HepG2 (cell line): Measurements from ENCODE around the gene MAN2C1. TPM values are rescaled to one million over a fixed set of nuclear protein-coding genes. Genes with fewer than 3 reads are reported as not detected.

Source experiments
- ATAC-seq: fragments of 200-7000 bp; cut with Tn5 transposase; 3 replicates; pipeline ENCODE4 v1.9.1; 2020; ENCODE audit warnings: mild to moderate bottlenecking, moderate library complexity
- BruUV-seq: library from RNA; stranded (reverse); fragments of 400-500 nt; replicated peaks from 2 replicates; lab custom pipeline; 2021; lab: Mats Ljungman, UMichigan
- CTCF ChIA-PET: fragments of 300-600 bp; formaldehyde crosslinking; extraction: SDS; loops from one replicate; lab custom pipeline; 2021; ENCODE audit warnings: low total read pairs, inconsistent platforms, low intra/inter-chr PET ratio; lab: Yijun Ruan, JAX
- POLR2A ChIA-PET: fragments of 350-600 bp; sonication (Branson Sonifier 250); formaldehyde crosslinking; loops from one replicate; lab custom pipeline; 2020; ENCODE audit warnings: antibody characterized with exemption, inconsistent platforms; lab: Yijun Ruan, JAX
- DNase-seq: peaks from one replicate; pipeline ENCODE4 v3.0.0-alpha.2; 2015; ENCODE audit warnings: low spot score
- FAIRE-seq: peaks from 3 replicates; lab custom pipeline; 2011; peaks lifted over from hg19 to GRCh38; lab: Jason Lieb, UNC
- H2AFZ ChIP-seq: one replicate; pipeline ENCODE4 v1.6.1; 2011; ENCODE audit warnings: low read length, inconsistent platforms
- H3K27ac ChIP-seq: fragments of 300-600 bp; 3 replicates; pipeline ENCODE4 v1.8.0; 2011; ENCODE audit warnings: mixed run types, mild to moderate bottlenecking, mixed read lengths, low read length, inconsistent platforms; ENCODE audit not compliant: insufficient read depth; ENCODE audit errors: extremely low read length
- H3K27me3 ChIP-seq, 2 experiments: fragments of 200-600 bp in 1 of 2; 2 replicates in 1 of 2; 3 replicates in 1 of 2; pipeline versions ENCODE4 v1.6.0 to v1.8.0; 2011; ENCODE audit warnings: low read length in 2 of 2, mild to moderate bottlenecking in 2 of 2, moderate library complexity in 2 of 2, inconsistent platforms in 1 of 2; ENCODE audit not compliant: insufficient read depth in 2 of 2, control insufficient read depth in 1 of 2
- H3K36me3 ChIP-seq, 2 experiments: fragments of 200-600 bp in 1 of 2; replicated peaks in 1 of 2; 2 replicates in 1 of 2; 3 replicates in 1 of 2; pipeline versions ENCODE4 v1.5.1 to v1.8.0; 2011; ENCODE audit warnings: low read length in 2 of 2, inconsistent platforms in 1 of 2; ENCODE audit not compliant: insufficient read depth in 2 of 2, control insufficient read depth in 1 of 2
- H3K4me1 ChIP-seq: 2 replicates; pipeline ENCODE4 v1.5.1; 2012; ENCODE audit warnings: low read length, inconsistent platforms; ENCODE audit not compliant: insufficient read depth
- H3K4me2 ChIP-seq: 2 replicates; pipeline ENCODE4 v1.6.0; 2011; ENCODE audit warnings: low read depth, low read length, inconsistent platforms
- H3K4me3 ChIP-seq, 3 experiments: fragments of 200-600 bp in 1 of 3; sonication (generic), shearing (Covaris generic) in 1 of 3; replicated peaks in 1 of 3; 2 replicates each; pipeline ENCODE4 v1.5.1; 2011 to 2016; ENCODE audit warnings: low read length in 3 of 3, inconsistent platforms in 2 of 3, low read depth in 2 of 3, mild to moderate bottlenecking in 2 of 3, control low read depth in 1 of 3, mixed read lengths in 1 of 3; ENCODE audit not compliant: insufficient read depth in 1 of 3
- H3K79me2 ChIP-seq: one replicate; pipeline ENCODE4 v1.6.1; 2011; ENCODE audit warnings: low read length, inconsistent platforms; ENCODE audit not compliant: insufficient read depth
- H3K9ac ChIP-seq: 2 replicates; pipeline ENCODE4 v1.6.0; 2011; ENCODE audit warnings: mild to moderate bottlenecking, low read depth, low read length, inconsistent platforms; ENCODE audit not compliant: insufficient read depth
- H3K9me3 ChIP-seq: 2 replicates; pipeline ENCODE4 v1.5.1; 2012; ENCODE audit warnings: mild to moderate bottlenecking, low read length
- H4K20me1 ChIP-seq: 2 replicates; pipeline ENCODE4 v1.6.0; 2011; ENCODE audit warnings: inconsistent platforms, mild to moderate bottlenecking, low read length, moderate library complexity; ENCODE audit not compliant: insufficient read depth
- ATF4 ChIP-seq, 2 experiments: fragments of 450-650 bp in 1 of 2; sonication (generic) in 1 of 2; formaldehyde crosslinking; IDR thresholded peaks; 2 replicates each; pipeline versions ENCODE4 v1.5.0 to v1.8.0; 2020 to 2022; ENCODE audit warnings: mild to moderate bottlenecking in 1 of 2, missing genetic modification reagents in 1 of 2
- BCL6 ChIP-seq: IDR thresholded peaks from 2 replicates; pipeline ENCODE4 v1.6.1; 2016; ENCODE audit warnings: missing genetic modification reagents, missing compliant biosample characterization
- CEBPB ChIP-seq: IDR thresholded peaks from 2 replicates; pipeline ENCODE4 v1.6.1; 2011; ENCODE audit warnings: low read depth, low read length, improper control_type of control experiment, borderline replicate concordance
- CEBPG ChIP-seq: IDR thresholded peaks from 2 replicates; pipeline ENCODE4 v1.6.1; 2016
- DZIP1 ChIP-seq: sonication (generic); formaldehyde crosslinking; IDR thresholded peaks from 2 replicates; pipeline ENCODE4 v1.5.0; 2020; ENCODE audit warnings: mild to moderate bottlenecking, missing genetic modification reagents
- EP300 ChIP-seq, 3 experiments: sonication (generic) in 1 of 3; formaldehyde crosslinking in 1 of 3; IDR thresholded peaks; 2 replicates each; pipeline versions ENCODE4 v1.5.1 to v1.6.1; 2011 to 2020; ENCODE audit warnings: low read depth in 2 of 3, low read length in 2 of 3, borderline replicate concordance in 1 of 3, improper control_type of control experiment in 1 of 3, mild to moderate bottlenecking in 1 of 3, missing genetic modification reagents in 1 of 3, moderate library complexity in 1 of 3
- FOXK1 ChIP-seq: sonication (generic); formaldehyde crosslinking; IDR thresholded peaks from 2 replicates; pipeline ENCODE4 v1.4.0; 2020; ENCODE audit warnings: low read depth, missing genetic modification reagents, borderline replicate concordance
- NR2F6 ChIP-seq, 2 experiments: IDR thresholded peaks; 2 replicates each; pipeline ENCODE4 v1.6.1; 2016; ENCODE audit warnings: antibody characterized with exemption in 1 of 2, mild to moderate bottlenecking in 1 of 2
- ZMYM3 ChIP-seq: sonication (generic); formaldehyde crosslinking; IDR thresholded peaks from 2 replicates; pipeline ENCODE4 v1.5.1; 2020; ENCODE audit warnings: mild to moderate bottlenecking, missing genetic modification reagents
- ZNF121 ChIP-seq: sonication (generic); formaldehyde crosslinking; IDR thresholded peaks from 2 replicates; pipeline ENCODE4 v1.5.0; 2020; ENCODE audit warnings: mild to moderate bottlenecking, missing genetic modification reagents
- ZNF263 ChIP-seq: sonication (generic); formaldehyde crosslinking; IDR thresholded peaks from 2 replicates; pipeline ENCODE4 v1.4.0; 2020; ENCODE audit warnings: missing genetic modification reagents
- ZNF329 ChIP-seq: sonication (generic); formaldehyde crosslinking; IDR thresholded peaks from 2 replicates; pipeline ENCODE4 v1.9.0; 2021; ENCODE audit warnings: low read depth, mild to moderate bottlenecking, missing genetic modification reagents
- ZNF547 ChIP-seq: sonication (generic); formaldehyde crosslinking; IDR thresholded peaks from 2 replicates; pipeline ENCODE4 v1.5.1; 2020; ENCODE audit warnings: mild to moderate bottlenecking, missing genetic modification reagents
- WGBS: methylation state at CpG from one replicate; pipeline ENCODE4 v1.1.6; 2017; ENCODE audit warnings: low lambda C conversion rate; 5-methylcytosine and 5-hydroxymethylcytosine counted together
- in situ Hi-C: cut with HindIII; loops from 2 replicates; pipeline ENCODE4 v1.10.0; 2017; ENCODE audit warnings: low pct_unique_long_range_greater_than_20kb; ENCODE audit not compliant: extremely low pct_ligation_motif_present
- intact Hi-C: fragments of 100-400 bp; cut with micrococcal nuclease; formaldehyde crosslinking; loops from one replicate; pipeline ENCODE4 v1.10.0; 2022; ENCODE audit not compliant: unreplicated experiment
- polyA plus RNA-seq, 8 experiments: library from polyadenylated mRNA; depleted of rRNA in 3 of 8; stranded (reverse) in 7 of 8; unstranded in 1 of 8; fragments of >200 nt; fragmentation: Illumina TruSeq in 4 of 8; extraction: Trizol in 4 of 8; gene quantifications; 2 replicates each; pipeline versions ENCODE4 v1.2.1 to v1.2.3, GENCODE V29; 2011 to 2016; ENCODE audit warnings: low read depth in 4 of 8, missing spikeins in 1 of 8, mixed read lengths in 1 of 8; ENCODE audit not compliant: insufficient read depth in 1 of 8
- total RNA-seq, 5 experiments: library from RNA; depleted of rRNA; stranded (reverse); fragments of >200 nt; fragmentation: Illumina TruSeq; extraction: Trizol; gene quantifications; 2 replicates each; pipeline ENCODE4 v1.2.3, GENCODE V29; 2016; ENCODE audit warnings: low read depth in 1 of 5
- TF ChIP-seq, protein P1 (sequence below): sonication (generic); formaldehyde crosslinking; IDR thresholded peaks from 2 replicates; pipeline ENCODE4 v1.4.0; 2020; ENCODE audit warnings: mild to moderate bottlenecking, missing genetic modification reagents

MAN2C1 gene
- total and polyA plus RNA-seq, 2 of the 13 experiments (the other 11 are each of a cell fraction or from before 2014, with no cell fraction given), result 62.6 to 71.0 TPM

GRCh38 chr15:75371486-75371885, 3.1 kb upstream of the MAN2C1 start (continued):
- no peak for TF ChIP-seq DZIP1 (CRISPR knock-in tag)
- TF ChIP-seq, all 625 proteins: peak for 0

DNA sequence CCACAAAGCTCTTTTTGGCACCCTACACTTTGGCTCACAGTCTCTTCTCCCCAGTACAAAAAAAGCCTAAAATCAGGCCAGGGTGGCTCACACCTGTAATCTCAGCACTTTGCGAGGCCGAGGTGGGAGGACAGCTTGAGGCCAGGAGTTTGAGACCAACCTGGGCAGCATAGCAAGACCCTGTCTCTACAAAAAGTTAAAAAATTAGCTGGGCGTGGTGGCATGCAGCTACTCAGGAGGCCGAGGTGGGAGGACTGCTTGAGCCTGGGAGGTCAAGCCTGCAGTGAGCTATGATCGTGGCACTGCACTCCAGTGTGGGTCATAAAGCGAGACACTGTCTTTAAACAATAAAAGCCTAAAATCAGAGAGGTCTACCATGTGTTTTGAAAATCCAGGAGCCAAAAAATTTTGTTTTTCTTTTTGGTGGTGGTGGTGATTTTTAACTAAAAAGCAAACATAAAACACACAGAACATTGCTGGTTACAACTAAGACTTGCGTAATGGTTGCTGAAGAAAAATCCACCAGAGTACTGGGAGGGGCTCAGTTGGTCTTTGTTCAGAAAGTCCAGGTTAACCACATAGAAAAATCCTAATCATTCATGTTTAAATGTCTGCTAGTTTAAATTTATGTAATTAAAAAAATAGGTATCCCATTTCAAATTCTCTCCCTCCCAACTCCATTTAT, 1.6 kb upstream of the MAN2C1 start:
- H4K20me1 ChIP-seq, result 0 out of 2 replicates have a peak, but pooled peaks cover 4% of the 10 kb centered on the region
- H3K4me2 ChIP-seq, result peak overlapping the region; percentile 98
- in situ Hi-C loops (loop anchor here (5.0 to 10.0 kb wide), 2 partner anchors 82 to 275 kb away; partner anchors contain the start of genes IMP3, SIN3A and SNX33), intact Hi-C loops (loop anchor here (5.0 to 10.0 kb wide), 2 partner anchors 82 to 315 kb away; partner anchors contain the start of gene SIN3A)
- 57% methylated on average over 7 of the region's 7 CpGs for WGBS
- peak; percentile 52 for DNase-seq
- H3K4me1 ChIP-seq, result peaks cover 39% of the 10 kb centered on the region
- ChIA-PET POLR2A (interaction anchor here (1.2 to 4.7 kb wide), 6 partner anchors 10 to 83 kb away, joined by 3 to 185 read pairs (median 25); partner anchors contain the start of genes NEIL1 and SIN3A), CTCF (no interaction called here)
- FAIRE-seq, result peak; percentile 80
- H3K4me3 ChIP-seq, result peak overlapping the region in 1 of 3 experiments; percentile 92; a peak in 2 of 6 replicates
- H2AFZ ChIP-seq, result no peak overlapping the region
- peak overlapping the region; percentile 98 for H3K27ac ChIP-seq
- peaks cover 5% of the 10 kb centered on the region for H3K79me2 ChIP-seq
- H3K9me3 ChIP-seq, result no peaks in the 10 kb centered on the region
- no peak for ATAC-seq
- peaks cover 14 to 52% of the 10 kb centered on the region in 2 experiments for H3K36me3 ChIP-seq
- H3K9ac ChIP-seq, result peak overlapping the region; percentile 99
- H3K27me3 ChIP-seq, result no peaks in the 10 kb centered on the region
- no TSS peak for BruUV-seq
- TF ChIP-seq ATF4 (CRISPR knock-in tag; IDR thresholded peaks at IDR 0.05), result peak in 1 of 2 experiments; percentile 11; a peak in 1 of 4 replicates
- TF ChIP-seq BCL6, result peak; percentile 36; the same call in 1 of the 2 replicates
- TF ChIP-seq, protein P1, sequence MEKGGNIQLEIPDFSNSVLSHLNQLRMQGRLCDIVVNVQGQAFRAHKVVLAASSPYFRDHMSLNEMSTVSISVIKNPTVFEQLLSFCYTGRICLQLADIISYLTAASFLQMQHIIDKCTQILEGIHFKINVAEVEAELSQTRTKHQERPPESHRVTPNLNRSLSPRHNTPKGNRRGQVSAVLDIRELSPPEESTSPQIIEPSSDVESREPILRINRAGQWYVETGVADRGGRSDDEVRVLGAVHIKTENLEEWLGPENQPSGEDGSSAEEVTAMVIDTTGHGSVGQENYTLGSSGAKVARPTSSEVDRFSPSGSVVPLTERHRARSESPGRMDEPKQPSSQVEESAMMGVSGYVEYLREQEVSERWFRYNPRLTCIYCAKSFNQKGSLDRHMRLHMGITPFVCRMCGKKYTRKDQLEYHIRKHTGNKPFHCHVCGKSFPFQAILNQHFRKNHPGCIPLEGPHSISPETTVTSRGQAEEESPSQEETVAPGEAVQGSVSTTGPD (CRISPR knock-in tag), result peak; percentile 61
- no peak for TF ChIP-seq NR2F6 (IDR thresholded peaks at IDR 0.05)
- TF ChIP-seq NR2F6 (CRISPR knock-in tag; IDR thresholded peaks at IDR 0.05), result 0 out of 2 replicates have a peak, but pooled peaks have one; percentile 1
- peak in 1 of 2 experiments; percentile 23; a peak in 1 of 4 replicates for TF ChIP-seq EP300 (IDR thresholded peaks at IDR 0.05; ENCODE audit: low read depth in 2 of 2, low read length in 2 of 2)
- TF ChIP-seq EP300 (CRISPR knock-in tag; IDR thresholded peaks at IDR 0.05; ENCODE audit: borderline replicate concordance), result no peak
- no peak for TF ChIP-seq FOXK1 (CRISPR knock-in tag)
- TF ChIP-seq ZMYM3, result peak; percentile 86
- peak; percentile 87 for TF ChIP-seq CEBPG (CRISPR knock-in tag)
- no peak for TF ChIP-seq ZNF329 (CRISPR knock-in tag)
- peak; percentile 52; the same call in 1 of the 2 replicates for TF ChIP-seq ZNF263 (CRISPR knock-in tag)
- TF ChIP-seq CEBPB, result peak; percentile 85
- peak; percentile 98 for TF ChIP-seq ZNF121 (CRISPR knock-in tag)
- 0 out of 2 replicates have a peak, but pooled peaks have one; percentile 40 for TF ChIP-seq ZNF547
